Activated CD4-positive, alpha-beta T cell treated with anti-CD3 and anti-CD28 coated beads for 24 hours (primary cell): Measurements from ENCODE around the gene ERCC3.
A peak's percentile ranks its signal among the peaks of the same experiment; 100 is the strongest.
"Not testable (repeated sequence)": the region's sequence is repeated elsewhere in the genome, so short reads cannot be mapped to it uniquely, and the experiment has no call there.

ENCODE experiments used
- DNase-seq, 2 donors: peaks; one replicate each; pipeline ENCODE4 v3.0.0-alpha.2; 2020; ENCODE audit warnings: low read depth in 2 of 2

Gene ERCC3

GRCh38 chr2:127278959-127279358 lies 15.0 kb downstream of the ERCC3 start:
- no peak for DNase-seq

- no peak for DNase-seq
Measured at GRCh38 chr2:127277028-127277427, 16.9 kb downstream of the ERCC3 start.

GRCh38 chr2:127275789-127276188 lies 18.2 kb downstream of the ERCC3 start:
- no peak for DNase-seq

- no peak for DNase-seq
Measured at GRCh38 chr2:127275356-127275755, 18.6 kb downstream of the ERCC3 start.

GRCh38 chr2:127270663-127271062 lies 23.3 kb downstream of the ERCC3 start:
- no peak for DNase-seq

GRCh38 chr2:127261804-127262406 lies 32.0 kb downstream of the ERCC3 start:
- no peak for DNase-seq

GRCh38 chr2:127259355-127259754 lies 34.6 kb downstream of the ERCC3 start:
- DNase-seq, result no peak

- no peak for DNase-seq
Measured at GRCh38 chr2:127256866-127257265, 37.1 kb downstream of the ERCC3 start.

GRCh38 chr2:127256381-127256780 lies 37.6 kb downstream of the ERCC3 start:
- DNase-seq, result no peak

- DNase-seq, result no peak
Measured at GRCh38 chr2:127255721-127256120, 38.2 kb downstream of the ERCC3 start.

GRCh38 chr2:127255146-127255545 lies 38.8 kb downstream of the ERCC3 start:
- no peak for DNase-seq

GRCh38 chr2:127254386-127254981 lies 39.5 kb downstream of the ERCC3 start:
- DNase-seq, result no peak

GRCh38 chr2:127241184-127241583 lies 52.8 kb downstream of the ERCC3 start:
- DNase-seq, result not testable (repeated sequence)

GRCh38 chr2:127239395-127239794 lies 54.5 kb downstream of the ERCC3 start:
- no peak for DNase-seq

GRCh38 chr2:127237768-127238167 lies 56.2 kb downstream of the ERCC3 start:
- not testable (repeated sequence) for DNase-seq

- no peak for DNase-seq
Measured at GRCh38 chr2:127235082-127235702, 58.8 kb downstream of the ERCC3 start.

- DNase-seq, result no peak
Measured at GRCh38 chr2:127233710-127234109, 60.2 kb downstream of the ERCC3 start.

GRCh38 chr2:127231130-127231865 lies 62.6 kb downstream of the ERCC3 start:
- DNase-seq, result no peak

GRCh38 chr2:127229555-127229954 lies 64.4 kb downstream of the ERCC3 start:
- DNase-seq, result no peak

GRCh38 chr2:127228102-127228501 lies 65.8 kb downstream of the ERCC3 start:
- DNase-seq, result no peak

GRCh38 chr2:127227264-127227660 lies 66.7 kb downstream of the ERCC3 start:
- DNase-seq, result not testable (repeated sequence)

GRCh38 chr2:127226520-127227263 lies 67.3 kb downstream of the ERCC3 start:
- peak in 1 of 2 donors; percentile 29 for DNase-seq
